ENCODE measurements around the gene EHMT1. TPM values are rescaled to one million over a fixed set of nuclear protein-coding genes. Genes with fewer than 3 reads are reported as not detected.
A peak's percentile ranks its signal among the peaks of the same experiment; 100 is the strongest.
"Not testable (repeated sequence)": the region's sequence is repeated elsewhere in the genome, so short reads cannot be mapped to it uniquely, and the experiment has no call there.

EHMT1 gene
- polyA plus RNA-seq, 1 donor from 2014 or later: 39.1 TPM

GRCh38 chr9:137762414-137763061, 143.7 kb downstream of the EHMT1 start:
- peaks cover 10% of the 10 kb centered on the region for H3K36me3 Mint-ChIP-seq
- H3K4me3 Mint-ChIP-seq: peak overlapping the region; percentile 31 to 85 (median 60)

GRCh38 chr9:137763271-137763955, 144.6 kb downstream of the EHMT1 start:
- Mint-ChIP-seq H3K4me3 (peak overlapping the region in 1 of 4 donors; percentile 55), H3K27me3 (peaks cover 1% of the 10 kb centered on the region), H3K9me3 (no peaks in the 10 kb centered on the region), H3K27ac (peak overlapping the region in 2 of 3 donors; percentile 72 to 99), H3K4me1 (peaks cover 38 to 44% (median 39%) of the 10 kb centered on the region in 3 donors), H3K36me3 (peaks cover 8% of the 10 kb centered on the region)

More at GRCh38 chr9:137762414-137763061, 143.7 kb downstream of the EHMT1 start:
- Mint-ChIP-seq H3K27me3 (peaks cover 1% of the 10 kb centered on the region), H3K4me1 (peaks cover 43 to 52% (median 46%) of the 10 kb centered on the region in 3 donors), H3K9me3 (no peaks in the 10 kb centered on the region), H3K27ac (peak overlapping the region; percentile 72 to 99 (median 96))

GRCh38 chr9:137764171-137764671, 145.4 kb downstream of the EHMT1 start:
- Mint-ChIP-seq H3K27me3 (peaks cover under 1% of the 10 kb centered on the region), H3K27ac (peak overlapping the region in 2 of 3 donors; percentile 73 to 76), H3K4me1 (peaks cover 33 to 38% (median 34%) of the 10 kb centered on the region in 3 donors), H3K9me3 (no peaks in the 10 kb centered on the region), H3K36me3 (peaks cover 10% of the 10 kb centered on the region), H3K4me3 (no peak overlapping the region)

DNA sequence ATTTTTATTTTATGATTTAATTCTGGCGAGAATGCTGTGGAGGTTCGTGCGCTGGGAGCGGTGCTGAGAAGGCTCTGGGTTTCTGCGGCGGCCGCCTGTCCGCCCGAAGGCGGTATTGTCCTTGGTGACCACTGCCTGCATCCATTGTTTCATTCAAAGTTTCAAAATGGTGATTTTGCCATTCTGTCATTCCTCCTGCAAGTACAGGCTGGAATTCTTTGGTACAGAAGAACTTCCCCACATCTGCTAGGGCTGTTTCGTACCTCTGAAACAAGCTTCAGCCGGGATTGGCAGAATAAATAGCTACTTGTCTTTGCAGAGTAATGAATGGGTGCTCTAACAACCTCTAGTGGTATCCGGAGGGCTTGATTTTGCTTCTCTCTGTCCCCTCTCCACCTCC, 146.2 kb downstream of the EHMT1 start:
- Mint-ChIP-seq H3K9me3 (peaks cover 0 to under 1% (median under 1%) of the 10 kb centered on the region in 3 donors), H3K4me1 (peaks cover 25 to 30% (median 28%) of the 10 kb centered on the region in 3 donors), H3K27me3 (no peaks in the 10 kb centered on the region), H3K27ac (peak overlapping the region in 2 of 3 donors; percentile 73 to 76), H3K4me3 (no peak overlapping the region), H3K36me3 (peaks cover 14% of the 10 kb centered on the region)

GRCh38 chr9:137765536-137765935, 146.7 kb downstream of the EHMT1 start:
- Mint-ChIP-seq H3K4me3 (no peak overlapping the region), H3K27ac (peak overlapping the region; percentile 26 to 39 (median 35)), H3K27me3 (no peaks in the 10 kb centered on the region), H3K36me3 (peaks cover 17% of the 10 kb centered on the region), H3K4me1 (peaks cover 20 to 25% (median 25%) of the 10 kb centered on the region in 3 donors), H3K9me3 (peaks cover 0 to 5% (median 3%) of the 10 kb centered on the region in 3 donors)

- Mint-ChIP-seq H3K4me1 (peaks cover 2 to 5% (median 2%) of the 10 kb centered on the region in 3 donors), H3K27me3 (no peaks in the 10 kb centered on the region), H3K36me3 (peaks cover 17% of the 10 kb centered on the region), H3K27ac (peak overlapping the region in 1 of 3 donors; percentile 23), H3K4me3 (peak overlapping the region in 1 of 4 donors; percentile 27), H3K9me3 (peaks cover 0 to 5% (median 3%) of the 10 kb centered on the region in 3 donors)
Observed at GRCh38 chr9:137771580-137771979, 152.8 kb downstream of the EHMT1 start.

GRCh38 chr9:137772281-137772873, 153.6 kb downstream of the EHMT1 start:
- Mint-ChIP-seq H3K4me1 (peaks cover 2 to 5% (median 2%) of the 10 kb centered on the region in 3 donors), H3K27ac (no peak overlapping the region), H3K27me3 (no peaks in the 10 kb centered on the region), H3K4me3 (no peak overlapping the region), H3K9me3 (peaks cover 0 to 5% (median 3%) of the 10 kb centered on the region in 3 donors), H3K36me3 (peaks cover 17% of the 10 kb centered on the region)

DNA sequence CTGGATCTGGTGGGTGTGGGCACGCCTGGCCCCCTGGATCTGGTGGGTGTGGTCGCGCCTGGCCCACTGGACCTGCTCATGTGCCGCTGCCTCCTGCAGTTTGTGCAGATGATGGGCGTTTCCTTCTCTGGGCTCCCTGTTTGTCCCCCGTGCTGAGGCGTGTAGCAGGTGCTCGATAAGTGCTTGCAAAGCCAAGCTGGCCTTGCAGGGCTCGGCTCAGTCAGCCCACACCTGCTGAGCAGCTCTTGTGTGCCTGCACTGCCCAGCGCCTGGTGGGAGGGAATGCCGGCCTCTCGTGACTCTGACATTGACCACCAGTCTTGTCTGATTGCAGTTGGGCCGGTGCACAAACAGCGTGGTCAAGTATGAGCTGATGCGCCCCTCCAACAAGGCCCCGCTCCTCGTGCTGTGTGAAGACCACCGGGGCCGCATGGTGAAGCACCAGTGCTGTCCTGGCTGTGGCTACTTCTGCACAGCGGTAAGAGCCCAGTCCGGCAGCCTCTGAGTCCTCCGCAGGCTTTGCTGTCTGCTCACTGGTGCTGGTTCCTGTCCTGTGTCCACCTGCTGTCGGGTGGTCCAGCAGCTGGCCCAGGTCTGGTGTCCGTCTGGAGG, 156.1 kb downstream of the EHMT1 start:
- Mint-ChIP-seq H3K36me3 (peaks cover 9% of the 10 kb centered on the region), H3K27ac (peak overlapping the region in 1 of 3 donors; percentile 59), H3K27me3 (no peaks in the 10 kb centered on the region), H3K4me3 (peak overlapping the region in 1 of 4 donors; percentile 43), H3K9me3 (peaks cover 0 to 5% (median 3%) of the 10 kb centered on the region in 3 donors), H3K4me1 (peaks cover 2 to 5% (median 2%) of the 10 kb centered on the region in 3 donors)

GRCh38 chr9:137776306-137776995, 157.6 kb downstream of the EHMT1 start:
- H3K36me3 Mint-ChIP-seq: peaks cover 2% of the 10 kb centered on the region
- H3K27me3 Mint-ChIP-seq: no peaks in the 10 kb centered on the region
- H3K4me3 Mint-ChIP-seq: peak overlapping the region in 1 of 4 donors; percentile 81
- H3K27ac Mint-ChIP-seq: no peak overlapping the region
- peaks cover 0 to 5% (median 2%) of the 10 kb centered on the region in 3 donors for H3K4me1 Mint-ChIP-seq
- H3K9me3 Mint-ChIP-seq: no peaks in the 10 kb centered on the region

GRCh38 chr9:137777761-137778160, 159.0 kb downstream of the EHMT1 start:
- peaks cover 0 to 3% (median 2%) of the 10 kb centered on the region in 3 donors for H3K4me1 Mint-ChIP-seq
- H3K36me3 Mint-ChIP-seq: peaks cover 4% of the 10 kb centered on the region
- H3K27ac Mint-ChIP-seq: no peak overlapping the region
- no peaks in the 10 kb centered on the region for H3K27me3 Mint-ChIP-seq
- no peak overlapping the region for H3K4me3 Mint-ChIP-seq
- no peaks in the 10 kb centered on the region for H3K9me3 Mint-ChIP-seq

- no peaks in the 10 kb centered on the region for H3K27me3 Mint-ChIP-seq
- H3K4me1 Mint-ChIP-seq: peaks cover 0 to 2% (median 0%) of the 10 kb centered on the region in 3 donors
- H3K9me3 Mint-ChIP-seq: no peaks in the 10 kb centered on the region
- H3K27ac Mint-ChIP-seq: no peak overlapping the region
- H3K36me3 Mint-ChIP-seq: peaks cover 4% of the 10 kb centered on the region
- H3K4me3 Mint-ChIP-seq: no peak overlapping the region
Observed at GRCh38 chr9:137778336-137778735, 159.5 kb downstream of the EHMT1 start.

DNA sequence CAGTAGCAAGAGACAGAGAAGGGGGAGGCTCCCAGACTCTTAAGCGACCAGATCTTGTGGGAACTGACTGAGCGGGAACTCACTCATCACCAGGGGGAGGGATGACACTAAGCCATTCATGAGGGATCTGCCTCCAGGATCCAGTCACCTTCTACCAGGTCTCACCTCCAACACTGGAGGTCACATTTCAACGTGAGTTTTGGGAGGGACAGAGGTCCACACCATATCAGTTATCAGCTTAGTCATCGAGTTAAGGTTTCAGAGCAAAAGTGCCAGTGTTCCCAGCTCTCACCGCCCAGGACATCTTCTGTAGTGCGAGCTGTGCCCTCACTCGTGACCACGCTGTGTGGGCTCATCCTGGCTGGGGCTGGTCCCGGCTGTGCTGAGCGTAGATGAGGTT, 160.1 kb downstream of the EHMT1 start:
- Mint-ChIP-seq H3K4me3 (no peak overlapping the region), H3K27ac (peak overlapping the region in 1 of 3 donors; percentile 50), H3K36me3 (peaks cover 4% of the 10 kb centered on the region), H3K9me3 (no peaks in the 10 kb centered on the region), H3K27me3 (no peaks in the 10 kb centered on the region), H3K4me1 (peaks cover 0 to 2% (median 0%) of the 10 kb centered on the region in 3 donors)

- H3K27me3 Mint-ChIP-seq, H3K27ac Mint-ChIP-seq, H3K36me3 Mint-ChIP-seq, H3K4me1 Mint-ChIP-seq, H3K9me3 Mint-ChIP-seq, H3K4me3 Mint-ChIP-seq: not testable (repeated sequence)
Observed at GRCh38 chr9:137780031-137780430, 161.2 kb downstream of the EHMT1 start.
